Activated CD8-positive, alpha-beta memory T cell treated with anti-CD3 and anti-CD28 coated beads for 4 hours (primary cell): Measurements from ENCODE around the gene CARD10.
"Not testable (repeated sequence)": the region's sequence is repeated elsewhere in the genome, so short reads cannot be mapped to it uniquely, and the experiment has no call there.

ENCODE experiments used
- DNase-seq, 2 donors: peaks; one replicate each; pipeline ENCODE4 v3.0.0-alpha.2; 2020; ENCODE audit warnings: low read depth in 2 of 2

Gene CARD10

DNA sequence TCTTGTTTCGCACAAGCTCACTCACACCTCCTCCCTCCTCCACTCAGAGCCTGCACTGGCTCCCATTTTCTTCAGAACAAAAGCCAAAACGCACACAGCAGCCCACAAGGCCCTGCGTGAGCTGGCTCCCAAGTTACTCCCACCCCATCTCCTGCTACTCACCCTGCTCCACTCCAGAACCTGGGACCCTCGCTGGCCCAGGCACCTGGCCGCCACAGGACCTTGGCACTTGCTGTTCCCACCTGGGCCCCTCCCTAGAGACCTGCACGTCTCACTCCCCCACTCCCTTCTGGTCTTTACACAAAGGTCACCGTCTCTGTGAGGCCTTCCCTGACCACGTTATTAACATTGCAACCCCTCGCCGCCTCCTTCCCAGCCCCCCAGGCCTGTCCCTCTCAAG is 32.1 kb downstream of the CARD10 start:
- DNase-seq: no peak

DNA sequence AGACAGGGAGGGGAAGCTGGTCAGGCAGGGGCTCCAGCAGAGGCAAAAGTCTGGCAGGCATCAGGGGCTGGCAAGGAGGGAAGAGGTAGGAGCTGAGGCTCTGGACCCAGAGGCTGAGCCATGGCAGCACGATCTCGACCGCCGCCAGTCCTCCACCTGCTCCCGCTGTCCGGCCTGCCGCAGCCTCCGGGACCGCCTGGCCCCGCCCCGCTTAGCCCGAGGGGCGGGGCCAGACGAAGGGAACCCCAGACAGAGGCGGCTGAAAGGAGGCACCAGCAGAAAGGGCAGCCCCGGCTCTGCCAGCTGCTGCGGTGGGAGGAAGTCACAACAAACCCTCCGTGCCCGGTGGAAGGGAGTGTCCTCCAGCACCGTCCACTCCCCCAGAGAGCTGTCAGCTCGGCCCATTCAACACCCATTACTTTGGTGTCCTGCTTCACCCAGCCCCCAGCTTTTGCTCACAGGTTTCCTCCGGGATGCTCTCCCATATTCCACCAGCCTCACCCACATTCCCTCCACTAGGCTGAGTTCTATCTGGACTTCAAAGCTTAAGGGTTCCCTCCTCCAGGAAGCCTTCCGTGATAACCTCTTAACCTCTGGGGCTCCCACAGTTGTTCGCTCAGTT is 32.9 kb downstream of the CARD10 start, which contains the start of gene MFNG:
MFNG (minus strand) TSS at position 161 of the 622 bp plus-strand sequence. CDS start 207 bp downstream, outside the sequence.
- DNase-seq: peak; percentile 52 to 61

DNA sequence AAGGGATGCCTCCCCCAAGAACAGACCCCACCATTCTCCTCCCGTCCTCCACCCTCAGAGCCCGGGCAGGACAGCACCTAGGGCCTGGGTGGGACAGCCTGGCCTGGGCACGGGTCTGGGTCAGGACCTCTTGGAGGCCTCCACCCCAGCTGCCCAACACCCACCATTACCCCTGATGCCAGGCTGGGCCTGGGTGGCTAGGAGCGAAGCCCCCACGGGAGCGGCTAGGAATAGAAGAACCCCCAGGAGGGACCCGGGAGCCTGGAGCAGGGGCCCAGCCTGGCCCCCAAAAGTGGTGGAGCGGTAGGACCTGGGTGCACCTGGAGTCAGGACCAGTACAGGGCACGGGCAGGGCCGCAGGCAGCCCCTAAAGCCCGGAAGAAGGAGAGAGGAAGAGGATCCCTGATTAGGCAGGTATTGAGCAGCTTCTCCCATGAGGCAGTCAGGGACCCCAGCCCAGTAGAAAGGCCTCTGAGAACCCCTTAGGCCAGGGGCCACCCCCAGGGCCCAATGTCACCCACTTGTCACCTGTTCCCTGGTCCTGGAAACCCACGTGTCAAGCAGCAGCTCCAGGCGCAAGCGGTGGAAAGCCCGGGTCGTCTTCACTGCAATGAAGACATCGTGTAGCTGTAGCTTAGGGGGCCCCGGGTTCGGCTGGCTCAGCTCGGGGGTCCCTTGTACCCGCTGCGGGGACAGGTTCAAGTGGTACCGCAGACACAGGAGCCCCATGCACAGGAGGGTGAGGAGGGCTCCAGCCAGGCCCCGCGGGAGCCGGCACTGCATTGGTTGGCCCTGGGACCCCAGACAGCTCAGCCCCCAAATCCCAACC is 33.6 kb downstream of the CARD10 start:
- no peak for DNase-seq

DNA sequence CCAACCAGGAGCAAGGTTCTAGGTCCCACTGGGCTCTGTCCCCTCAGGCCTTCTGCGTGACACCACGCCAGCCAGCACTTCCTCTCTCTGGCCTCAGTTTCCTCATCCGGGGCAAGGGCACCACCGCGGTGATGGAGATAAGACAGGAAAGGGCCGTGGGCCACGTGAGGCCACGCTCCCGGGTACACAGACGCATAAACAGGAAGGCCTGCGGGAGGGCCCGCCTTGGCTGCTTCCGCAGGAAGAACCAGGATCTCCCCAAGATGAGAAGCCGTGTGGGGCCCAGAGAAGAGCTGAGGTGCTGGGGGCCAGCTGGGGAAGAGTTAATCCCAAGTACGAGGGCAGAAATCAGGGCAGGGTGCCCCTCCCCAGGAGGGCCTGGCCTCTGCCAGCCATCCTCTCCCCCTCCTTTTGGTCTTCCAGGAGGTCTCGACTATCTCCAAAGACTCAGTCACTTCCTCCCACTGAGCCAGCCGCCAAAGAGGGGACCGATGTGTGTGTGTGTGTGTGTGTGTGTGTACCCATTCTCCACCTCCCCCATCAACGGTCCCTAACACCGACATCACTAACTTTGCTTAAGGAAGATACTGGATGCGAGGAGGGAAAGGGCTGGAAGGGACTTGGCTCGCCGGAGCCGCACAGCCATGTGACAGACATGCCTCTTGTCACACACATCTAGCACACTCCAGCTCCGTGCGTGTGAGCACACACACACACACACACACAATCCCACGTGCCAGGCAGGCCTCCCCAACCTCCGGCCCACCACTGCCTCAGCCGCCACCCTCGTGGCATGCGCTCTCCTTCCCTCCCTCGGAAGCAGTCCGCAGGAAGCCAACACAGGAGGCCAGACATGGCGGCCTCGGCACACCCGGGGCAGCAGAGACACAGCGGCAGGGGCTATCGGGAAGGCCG is 34.5 kb downstream of the CARD10 start:
- DNase-seq: peak; percentile 45 to 52

DNA sequence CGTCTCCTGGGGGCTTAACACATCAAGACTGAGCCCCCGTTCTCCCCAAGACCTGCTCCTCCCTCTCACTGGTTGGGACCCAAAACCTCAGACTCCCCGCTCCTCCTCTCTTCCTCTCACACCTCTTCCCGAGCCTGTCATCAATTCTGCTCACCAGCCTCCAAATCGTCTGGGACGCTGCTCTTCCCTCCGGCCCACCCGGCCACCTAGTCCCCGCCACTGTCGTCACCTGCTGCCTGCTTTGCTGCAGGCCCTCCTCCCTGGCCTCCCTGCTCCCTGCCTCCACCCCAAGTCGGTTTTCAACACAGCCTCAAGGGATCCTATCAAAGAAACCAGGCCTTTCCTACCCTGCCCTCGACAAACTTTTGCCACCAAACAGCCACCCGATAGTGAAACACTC is 36.2 kb downstream of the CARD10 start:
- DNase-seq: no peak

DNA sequence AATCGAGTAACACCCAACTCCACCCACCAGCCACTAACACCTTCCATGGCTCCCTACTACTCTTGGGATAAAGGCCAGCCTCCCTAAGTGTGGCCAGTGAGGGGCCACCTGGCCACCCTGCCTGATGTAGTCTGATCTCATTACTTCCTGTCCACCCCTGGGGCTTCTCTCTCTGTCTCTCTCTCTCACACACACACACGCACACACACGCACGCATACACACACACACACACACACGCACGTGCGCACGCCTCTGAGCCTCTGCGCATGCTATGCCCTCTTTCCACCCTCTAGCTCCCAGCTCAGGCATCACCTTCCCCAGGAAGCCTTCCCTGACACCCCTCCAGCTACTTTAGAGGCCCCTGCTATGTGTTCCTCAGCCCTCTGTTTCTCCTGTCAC is 37.0 kb downstream of the CARD10 start:
- no peak for DNase-seq

DNA sequence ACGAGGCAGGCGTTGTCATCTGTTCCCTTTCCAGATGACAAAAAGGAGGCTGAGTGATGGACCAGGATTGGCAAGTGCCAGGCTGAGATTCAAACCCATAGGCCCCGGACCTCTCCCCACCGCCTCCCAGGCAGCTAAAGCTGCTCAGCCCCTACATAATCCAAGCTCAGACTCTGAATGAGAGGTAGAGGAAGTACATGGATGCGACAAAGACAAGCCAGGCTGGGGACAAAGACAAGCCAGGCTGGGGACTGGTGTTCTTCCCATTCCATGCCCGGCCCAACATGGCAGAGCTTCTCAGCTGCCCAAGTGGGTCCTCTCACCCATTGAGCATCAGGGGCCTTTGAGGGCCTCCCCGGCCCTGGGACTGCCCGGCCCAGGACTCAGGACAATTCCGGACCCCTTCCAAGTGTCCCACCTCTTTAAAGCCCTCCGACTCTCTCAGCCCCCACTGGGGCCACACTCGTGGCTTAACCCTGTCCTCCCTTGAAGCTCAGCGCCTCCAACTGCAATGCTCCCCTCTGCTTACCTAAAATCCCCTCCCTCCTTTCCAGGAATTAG is 37.8 kb downstream of the CARD10 start:
- DNase-seq: no peak

DNA sequence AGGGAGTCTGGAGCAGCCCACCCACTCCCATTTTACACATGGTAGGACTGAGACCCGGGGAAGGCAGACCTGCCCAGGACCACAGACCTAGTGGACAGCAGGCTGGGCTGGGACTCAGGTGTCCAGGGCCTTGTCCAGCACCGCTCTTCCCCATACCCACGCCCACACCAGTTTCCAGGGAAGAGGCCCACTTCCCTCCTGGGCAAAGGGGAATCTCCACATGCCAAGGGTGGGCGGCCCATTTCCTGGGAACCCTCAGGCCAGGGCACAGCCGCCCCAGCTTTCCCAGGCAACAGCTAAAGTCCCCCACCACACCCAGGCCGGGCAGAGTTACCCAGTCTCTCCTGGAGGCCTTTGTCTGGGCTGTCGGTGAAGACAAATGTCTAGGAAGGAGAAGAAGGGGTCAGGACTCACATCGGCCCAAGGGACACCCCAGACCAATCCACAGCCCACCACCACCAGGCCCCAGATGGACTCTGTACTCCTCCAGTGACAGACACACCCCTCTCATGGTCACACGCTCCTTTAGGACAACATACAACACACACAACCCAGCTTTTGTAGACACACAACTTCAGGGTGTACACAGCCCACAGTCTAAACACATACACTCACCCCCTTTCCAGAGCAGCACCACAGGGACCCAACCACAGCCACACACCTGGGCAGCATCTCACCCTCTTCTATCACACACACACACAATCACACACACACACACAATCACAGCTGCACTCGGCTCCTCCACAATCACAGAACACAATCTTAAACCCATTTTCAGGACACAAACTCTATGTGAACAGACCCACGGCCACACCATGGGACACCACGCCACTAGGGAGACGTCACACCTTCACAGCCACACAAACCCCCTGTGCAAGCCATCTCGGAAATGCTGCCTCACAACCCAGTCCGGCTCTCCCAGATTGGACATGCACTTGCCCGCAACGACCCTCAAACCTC is 38.5 kb downstream of the CARD10 start:
- no peak for DNase-seq

DNA sequence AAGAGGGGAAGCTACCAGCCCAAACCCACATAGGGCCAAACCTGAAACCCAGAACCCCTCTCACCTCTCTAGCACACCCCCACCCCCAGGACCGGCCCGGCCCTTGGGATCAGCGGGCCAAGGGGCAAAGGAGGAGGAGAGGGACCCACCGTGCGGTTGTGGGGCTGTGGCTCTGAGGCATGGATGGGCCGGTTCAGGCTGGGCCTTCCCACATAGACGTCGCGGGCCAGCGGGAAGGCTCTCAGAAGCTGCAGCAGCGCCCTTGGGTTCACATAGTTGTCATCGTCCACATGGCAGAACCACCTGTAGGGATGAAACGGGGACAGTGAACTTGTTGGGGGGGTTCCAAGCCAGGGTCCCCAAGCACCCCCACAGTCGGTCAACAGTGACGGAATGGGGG is 40.0 kb downstream of the CARD10 start:
- DNase-seq: no peak

DNA sequence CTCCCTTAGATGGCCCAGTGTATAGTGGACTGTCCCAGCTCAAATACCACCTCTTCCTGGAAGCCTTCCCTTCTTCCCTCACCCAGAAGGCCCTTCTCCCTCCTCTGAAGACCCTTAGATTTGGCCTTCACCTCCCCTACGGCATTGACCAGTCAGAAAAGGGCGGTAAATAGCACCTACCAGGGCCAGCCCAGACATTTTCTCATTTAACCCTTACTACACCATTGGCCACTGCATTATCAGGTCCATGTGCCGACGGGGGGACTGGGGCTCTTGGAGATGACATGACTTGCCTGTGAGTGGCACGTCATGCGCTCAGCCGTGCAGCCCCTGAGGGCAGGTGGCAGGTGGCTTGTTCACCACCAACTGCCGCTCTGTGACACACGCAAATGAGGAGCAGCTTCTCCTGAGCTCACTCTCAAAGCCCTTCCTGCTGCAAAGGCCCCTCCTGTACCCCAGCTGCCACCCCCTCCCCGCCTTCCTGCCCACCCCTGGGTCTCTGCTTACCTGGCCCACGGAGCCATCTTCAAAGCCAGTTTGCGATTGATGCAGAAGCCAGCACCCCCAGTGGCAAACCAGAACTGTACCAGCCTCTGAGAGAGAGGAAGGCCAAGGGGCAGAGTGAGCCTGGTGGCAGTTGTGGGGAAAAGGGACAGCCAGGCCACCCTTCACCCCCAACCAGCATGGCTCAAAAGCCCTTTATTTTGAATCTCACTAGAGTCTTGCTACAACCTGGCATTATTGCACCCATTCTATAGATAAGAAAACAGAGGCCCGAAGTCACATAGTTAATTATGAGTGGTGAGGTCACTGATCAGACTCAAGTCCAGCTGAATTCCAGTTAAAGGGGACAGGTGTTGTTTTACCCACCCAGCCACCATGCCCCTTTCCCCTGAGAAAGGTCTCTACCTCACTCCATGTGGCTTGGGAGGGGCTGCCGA is 42.6 kb downstream of the CARD10 start:
- no peak for DNase-seq

DNA sequence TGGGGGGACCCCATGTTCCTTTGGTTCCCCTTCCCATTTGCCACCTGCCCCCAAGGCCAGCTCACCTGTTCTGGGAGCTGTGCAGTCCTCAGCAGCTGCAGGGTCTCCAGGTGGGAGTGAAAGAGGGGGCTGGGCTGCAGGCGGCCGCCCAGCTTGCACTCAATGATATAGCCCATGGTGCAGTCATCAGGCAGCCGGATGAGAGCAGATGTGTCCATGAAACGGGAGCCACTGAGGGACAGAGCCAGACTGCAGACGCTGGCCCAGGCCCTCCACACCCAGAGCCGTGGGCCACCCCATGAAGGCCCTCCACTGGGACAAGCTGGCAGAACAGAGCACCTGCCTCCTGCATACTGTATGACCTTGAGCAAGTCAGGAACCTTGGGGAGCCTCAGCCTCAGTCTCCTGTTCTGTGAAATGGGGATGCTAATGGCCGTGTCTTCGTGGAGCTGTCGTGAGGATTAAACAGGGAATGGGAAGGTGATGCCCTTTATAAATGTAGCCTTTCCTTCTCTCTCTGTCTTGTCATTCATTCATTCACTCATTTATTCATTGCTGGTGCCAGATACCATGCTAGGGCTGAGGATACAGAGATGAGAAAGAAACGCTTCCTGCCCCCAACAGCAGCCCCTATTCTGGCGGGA is 44.6 kb downstream of the CARD10 start:
- DNase-seq: no peak

DNA sequence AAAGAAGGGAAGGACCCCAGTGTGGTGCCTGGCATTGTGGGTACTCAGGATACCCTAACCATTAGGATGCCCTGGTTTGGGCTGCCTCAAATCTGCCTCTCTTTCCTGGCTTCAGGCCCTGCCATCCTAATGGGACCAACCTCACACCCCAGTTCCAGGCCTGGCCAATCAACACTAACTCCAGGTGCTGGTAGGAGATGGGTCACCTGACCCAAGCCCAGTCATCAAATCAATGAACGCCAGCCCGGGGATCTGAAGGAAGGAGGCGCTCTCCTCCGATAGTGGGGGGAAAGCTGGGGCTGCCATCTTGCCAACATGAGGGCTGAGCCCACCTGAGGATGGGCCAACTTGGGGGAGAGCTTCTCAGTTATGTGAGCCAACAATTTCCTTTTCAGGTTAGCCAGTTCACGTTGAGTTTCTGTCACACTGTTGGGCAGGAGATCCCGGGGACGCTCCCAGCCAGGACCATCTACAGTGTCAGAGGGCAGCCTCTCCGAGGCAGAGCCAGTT is 45.7 kb downstream of the CARD10 start:
- no peak for DNase-seq

DNA sequence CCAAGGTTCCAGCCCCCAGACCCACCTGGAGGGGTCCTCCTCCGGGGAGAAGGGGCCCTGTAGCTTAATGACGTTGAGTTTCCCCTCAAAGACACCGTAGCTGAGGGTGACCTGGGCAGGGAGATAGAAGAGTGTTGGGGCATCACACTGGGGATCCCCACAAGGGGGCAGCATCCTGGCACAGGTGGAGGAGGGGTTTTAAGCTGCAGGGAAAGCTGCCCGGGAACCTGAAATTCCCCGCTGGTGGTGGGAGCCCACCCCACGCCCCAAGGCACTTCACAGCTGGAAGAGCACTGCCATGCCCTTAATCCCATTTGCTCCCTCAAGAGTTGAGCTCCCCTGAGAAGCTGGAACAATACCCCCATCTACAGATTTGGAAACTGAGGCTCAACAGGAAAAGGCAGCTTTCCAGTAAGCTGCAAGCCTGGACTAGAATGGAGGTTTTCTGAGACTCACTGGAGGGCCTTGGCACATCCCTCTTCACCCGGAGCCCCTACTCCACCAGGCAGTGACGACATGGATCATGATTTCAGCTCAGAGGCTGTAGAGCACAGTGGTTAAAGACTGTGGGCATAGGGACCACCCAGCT is 46.7 kb downstream of the CARD10 start:
- DNase-seq: peak in 1 of 2 donors; percentile 17

DNA sequence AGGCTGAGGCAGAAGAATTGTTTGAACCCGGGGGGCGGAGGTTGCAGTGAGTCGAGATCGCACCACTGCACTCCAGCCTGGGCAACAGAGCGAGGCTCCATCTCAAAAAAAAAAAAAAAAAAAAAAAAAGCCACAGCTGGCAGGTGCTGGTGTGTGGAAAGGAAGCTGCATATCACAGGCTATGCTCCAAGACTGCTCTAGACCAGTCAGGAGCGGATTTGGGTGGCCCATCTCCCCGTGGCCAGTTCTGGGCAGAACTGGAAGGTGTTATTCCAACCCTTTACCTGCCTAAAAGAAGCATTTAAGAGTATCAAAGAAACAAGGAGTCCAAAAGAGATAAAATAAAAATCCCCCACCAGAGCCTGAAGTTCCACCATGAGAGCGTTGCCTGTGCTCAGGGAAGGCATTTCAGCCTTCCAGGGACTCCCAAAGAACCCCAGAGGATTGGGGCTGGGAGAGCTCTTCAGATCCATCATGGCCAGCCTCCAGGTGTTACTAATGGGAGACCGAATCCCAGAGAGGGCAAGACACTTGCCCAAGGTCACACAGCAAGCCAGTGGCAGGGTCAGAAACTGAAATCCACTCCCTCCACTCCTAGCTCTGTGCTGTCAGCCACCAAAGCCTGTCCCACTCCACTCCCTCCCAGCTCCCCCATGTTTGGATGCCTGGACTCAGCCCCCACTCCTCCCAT is 47.3 kb downstream of the CARD10 start:
- DNase-seq: no peak

DNA sequence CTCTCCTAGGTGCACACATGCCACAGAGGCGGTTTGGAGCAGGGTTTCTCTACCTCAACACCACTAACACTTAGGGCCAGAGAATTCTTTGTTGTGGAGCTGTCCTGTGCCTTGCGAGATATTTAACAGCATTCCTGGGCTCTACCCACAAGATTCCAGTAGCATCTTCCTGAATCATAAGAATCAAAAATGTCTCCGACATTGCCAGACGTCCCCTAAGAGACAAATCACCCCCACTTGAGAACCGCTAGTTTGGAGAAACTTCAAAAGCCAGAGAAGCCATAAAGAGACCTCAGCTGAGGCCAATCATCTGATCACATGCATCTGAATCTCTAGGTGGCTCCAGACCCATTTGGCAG is 49.1 kb downstream of the CARD10 start:
- DNase-seq: no peak

DNA sequence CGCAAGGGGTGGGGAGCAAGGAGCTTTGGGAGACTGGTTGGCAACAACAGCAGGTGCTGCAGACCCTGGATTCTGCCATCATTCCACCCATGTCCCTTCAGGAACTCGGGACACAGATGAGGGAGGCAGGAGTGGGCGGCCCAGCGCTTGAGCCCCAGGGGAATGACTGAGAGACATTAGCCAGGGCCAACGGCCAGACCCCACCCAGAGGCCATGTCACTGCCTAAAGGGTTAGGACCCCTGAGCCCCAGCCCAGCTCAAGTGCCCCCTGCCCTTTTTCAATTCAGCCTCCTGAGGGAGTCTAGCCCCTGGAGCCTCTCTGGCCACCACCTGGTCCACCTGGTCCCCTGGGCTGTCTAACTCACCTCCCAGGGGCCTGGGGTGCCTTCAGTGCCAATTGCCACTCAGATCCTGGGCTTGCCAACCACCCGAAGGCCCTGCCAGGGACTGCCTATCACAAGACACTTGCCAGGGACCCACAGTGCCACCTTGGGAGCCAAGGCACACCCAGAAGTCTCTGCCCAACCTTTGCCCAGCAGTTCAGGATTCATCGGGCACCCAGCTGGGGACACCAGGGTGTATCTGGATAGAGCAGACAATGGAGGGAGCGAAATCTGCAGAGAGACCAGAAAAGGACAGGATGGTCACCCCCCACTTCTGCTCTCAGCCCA is 49.7 kb downstream of the CARD10 start:
- DNase-seq: no peak

DNA sequence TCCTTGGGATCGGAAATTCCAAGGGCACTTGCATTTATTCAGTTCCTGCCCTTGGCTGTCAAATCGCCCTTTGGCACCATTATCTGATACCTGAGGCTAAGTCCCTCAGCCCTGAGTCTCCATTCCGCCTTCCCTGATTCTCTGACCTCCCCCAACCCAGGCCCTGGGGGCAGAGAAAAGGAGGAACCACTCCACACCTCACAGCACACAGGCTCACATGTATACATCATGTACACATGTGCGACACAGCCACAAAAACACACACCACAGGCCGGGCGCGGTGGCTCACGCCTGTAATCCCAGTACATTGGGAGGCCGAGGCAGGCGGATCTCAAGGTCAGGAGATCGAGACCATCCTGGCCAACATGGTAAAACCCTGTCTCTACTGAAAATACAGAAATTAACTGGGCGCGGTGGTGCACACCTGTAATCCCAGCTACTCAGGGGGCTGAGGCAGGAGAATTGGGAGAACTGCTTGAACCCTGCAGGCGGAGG is 51.0 kb downstream of the CARD10 start:
- not testable (repeated sequence) for DNase-seq
